HG03045 (cell line): Measurements from ENCODE around the gene ME3.
"Not testable (repeated sequence)": the region's sequence is repeated elsewhere in the genome, so short reads cannot be mapped to it uniquely, and the experiment has no call there.

Experiments used
- ATAC-seq: cut with Tn5 transposase; IDR thresholded peaks from one replicate; pipeline ENCODE4 v1.9.1; 2021; ENCODE audit warnings: mild to moderate bottlenecking, moderate library complexity; ENCODE audit not compliant: unreplicated experiment

Gene ME3

GRCh38 chr11:86565801-86566312 is 106.6 kb downstream of the ME3 start:
- no peak for ATAC-seq

GRCh38 chr11:86565388-86565787 is 107.0 kb downstream of the ME3 start:
- no peak for ATAC-seq

DNA sequence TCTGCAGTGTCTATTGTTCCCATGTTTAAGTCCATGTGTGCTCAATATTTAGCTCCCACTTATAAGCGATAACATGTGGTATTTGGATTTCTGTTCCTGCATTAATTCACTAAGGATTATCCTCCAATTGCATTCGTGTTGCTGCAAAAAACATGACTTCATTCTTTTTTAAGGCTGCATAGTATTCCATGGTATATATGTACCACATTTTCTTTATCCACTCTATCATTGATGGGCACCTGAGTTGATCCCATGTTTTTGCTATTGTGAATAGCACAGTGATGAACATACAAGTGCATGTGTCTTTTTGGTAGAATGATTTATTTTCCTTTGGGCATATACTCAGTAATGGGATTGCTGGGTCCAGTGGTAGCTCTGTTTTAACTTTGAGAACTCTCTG is 109.6 kb downstream of the ME3 start:
- ATAC-seq = not testable (repeated sequence)

GRCh38 chr11:86559311-86559945 is 113.0 kb downstream of the ME3 start:
- ATAC-seq = no peak

- ATAC-seq = no peak
These were observed 113.6 kb downstream of the ME3 start for GRCh38 chr11:86558841-86559240.

DNA sequence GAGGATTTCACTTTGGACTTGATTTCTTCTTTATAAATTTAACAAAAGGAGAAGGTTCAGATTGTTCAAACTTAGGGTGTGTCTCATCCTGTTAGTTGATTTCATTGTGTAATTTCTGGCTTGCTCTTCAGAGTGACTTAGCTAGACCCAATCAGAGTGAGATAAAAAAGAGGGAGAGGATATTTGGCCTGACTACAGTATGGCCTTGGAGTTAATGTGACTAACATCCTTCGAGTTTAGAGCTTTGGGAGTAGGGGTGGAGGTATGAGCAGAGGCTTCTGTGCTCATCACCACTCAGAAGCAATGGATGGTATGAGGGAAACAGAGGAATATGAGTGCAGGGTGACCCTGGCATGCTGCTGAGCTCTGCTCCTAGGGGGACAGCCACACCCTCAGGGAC is 114.2 kb downstream of the ME3 start:
- no peak for ATAC-seq

- no peak for ATAC-seq
These were observed 116.5 kb downstream of the ME3 start for GRCh38 chr11:86555866-86556265.

GRCh38 chr11:86555401-86555800 is 117.0 kb downstream of the ME3 start:
- no peak for ATAC-seq

- no peak for ATAC-seq
These were observed 119.2 kb downstream of the ME3 start for GRCh38 chr11:86553265-86553664.

DNA sequence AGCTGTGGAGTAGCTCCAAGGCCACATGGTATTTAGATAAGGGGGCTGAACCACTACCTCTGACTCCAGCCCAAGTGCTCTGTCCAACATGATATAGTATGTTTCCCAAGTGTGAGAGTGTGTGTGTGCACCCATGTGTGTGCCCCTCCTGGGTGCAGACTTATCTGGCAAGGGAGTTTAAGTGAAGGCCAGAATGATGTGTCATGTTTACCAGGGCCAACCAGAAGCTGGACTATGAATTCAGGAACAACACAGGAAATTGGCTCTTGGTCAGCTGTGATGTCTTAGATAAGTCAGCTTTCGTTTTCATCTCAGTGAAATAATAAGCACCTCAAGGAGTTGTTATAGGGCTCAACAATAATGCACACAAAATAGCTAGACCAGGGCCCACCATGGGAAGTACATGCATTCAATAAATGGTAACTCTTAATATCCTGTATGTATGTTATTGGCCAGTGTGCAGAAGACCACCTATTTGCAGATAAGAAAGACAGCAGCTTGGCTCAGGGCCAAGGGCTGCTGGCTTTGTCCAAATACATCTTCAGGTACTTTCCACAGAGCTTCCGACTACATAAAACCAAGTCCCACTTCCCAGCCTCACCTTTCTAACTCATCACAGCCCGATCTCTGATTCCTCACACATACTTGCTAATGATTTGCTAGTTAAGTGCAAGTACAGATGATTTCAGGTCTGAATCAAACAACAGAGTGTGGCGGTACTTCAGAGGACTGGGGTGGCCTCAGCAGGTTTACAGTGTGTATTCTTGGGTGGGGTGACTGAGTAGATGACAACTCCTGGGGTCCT is 120.9 kb downstream of the ME3 start:
- ATAC-seq = no peak

GRCh38 chr11:86550757-86551156 is 121.7 kb downstream of the ME3 start:
- no peak for ATAC-seq

DNA sequence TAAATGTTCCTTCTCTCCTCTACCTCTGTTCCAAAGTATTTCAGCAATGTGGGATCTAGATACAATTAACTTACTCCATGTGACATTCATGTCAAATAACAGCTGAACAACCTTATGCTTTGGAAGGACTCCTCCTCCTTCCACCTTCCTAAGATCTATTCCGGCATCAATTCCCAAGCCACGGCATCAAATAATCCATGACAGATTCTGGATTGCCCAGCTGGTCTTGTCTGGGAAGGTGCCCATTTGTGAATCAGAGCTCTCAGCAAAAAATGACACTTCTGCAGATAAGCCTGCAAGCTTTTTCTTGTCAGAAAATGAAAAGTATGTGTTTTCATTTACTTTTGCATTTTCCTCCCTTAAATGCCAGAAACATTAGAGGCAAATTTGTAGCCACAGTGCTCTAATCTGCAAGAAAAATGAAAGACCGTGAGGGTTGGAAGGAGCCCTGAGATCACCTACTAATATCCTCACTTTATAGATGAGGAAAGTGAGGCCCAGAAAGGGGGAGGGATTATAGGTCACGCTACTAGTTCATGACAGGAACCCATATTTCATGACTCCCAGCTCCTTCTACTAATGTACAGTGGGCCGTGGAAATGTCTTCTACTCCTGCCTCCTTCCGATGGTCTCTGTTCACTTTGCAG is 124.0 kb downstream of the ME3 start:
- ATAC-seq = no peak

- ATAC-seq = no peak
These were observed 124.7 kb downstream of the ME3 start for GRCh38 chr11:86547727-86548126.

- ATAC-seq = not testable (repeated sequence)
These were observed 131.1 kb downstream of the ME3 start for GRCh38 chr11:86541299-86541698.

GRCh38 chr11:86538223-86538548 is 134.2 kb downstream of the ME3 start:
- no peak for ATAC-seq

- no peak for ATAC-seq
These were observed 134.7 kb downstream of the ME3 start for GRCh38 chr11:86537541-86538222.

GRCh38 chr11:86535773-86536172 is 136.6 kb downstream of the ME3 start:
- no peak for ATAC-seq

GRCh38 chr11:86524620-86525352 is 147.6 kb downstream of the ME3 start:
- no peak for ATAC-seq

- ATAC-seq = no peak
These were observed 148.4 kb downstream of the ME3 start for GRCh38 chr11:86523738-86524619.

- not testable (repeated sequence) for ATAC-seq
These were observed 149.9 kb downstream of the ME3 start for GRCh38 chr11:86522512-86522911.
